Activated B cell treated with CpG ODN at 0.5 μM for 24 hours (primary cell): ENCODE measurements around the gene ADIPOQ. TPM values are rescaled to one million over a fixed set of nuclear protein-coding genes. Genes with fewer than 3 reads are reported as not detected.
"Not testable (repeated sequence)": the region's sequence is repeated elsewhere in the genome, so short reads cannot be mapped to it uniquely, and the experiment has no call there.

ENCODE experiments used
- ATAC-seq: fragments of 200-7000 bp; cut with Tn5 transposase; one replicate; pipeline ENCODE4 v1.10.0; 2021; ENCODE audit warnings: low read depth, mild to moderate bottlenecking, moderate library complexity
- CTCF ChIA-PET: fragments of 350-600 bp; sonication (Branson Sonifier 250); formaldehyde crosslinking; loops from one replicate; lab custom pipeline; 2021; ENCODE audit warnings: antibody characterized with exemption; lab: Charles Lee
- POLR2A ChIA-PET: fragments of 350-600 bp; sonication (Branson Sonifier 250); formaldehyde crosslinking; loops from one replicate; lab custom pipeline; 2021; ENCODE audit warnings: antibody characterized with exemption; lab: Charles Lee
- DNase-seq: peaks from one replicate; pipeline ENCODE4 v3.0.0; 2022
- H3K27ac Mint-ChIP-seq: one replicate; pipeline ENCODE4 v1.8.0; 2020; ENCODE audit warnings: mixed read lengths
- H3K27me3 Mint-ChIP-seq: one replicate; pipeline ENCODE4 v1.8.0; 2021; ENCODE audit warnings: mixed read lengths
- H3K36me3 Mint-ChIP-seq: one replicate; pipeline ENCODE4 v1.8.0; 2021; ENCODE audit warnings: low read depth, mixed read lengths
- H3K4me1 Mint-ChIP-seq: one replicate; pipeline ENCODE4 v1.8.0; 2021; ENCODE audit warnings: mixed read lengths
- H3K4me3 Mint-ChIP-seq: one replicate; pipeline ENCODE4 v1.8.0; 2020; ENCODE audit warnings: mild to moderate bottlenecking, mixed read lengths
- H3K9me3 Mint-ChIP-seq: one replicate; pipeline ENCODE4 v1.8.0; 2020; ENCODE audit warnings: mixed read lengths
- intact Hi-C: fragments of 100-400 bp; cut with micrococcal nuclease; formaldehyde crosslinking; loops from one replicate; pipeline ENCODE4 v1.15.1; 2024
- total RNA-seq: library from RNA; stranded (reverse); gene quantifications from 2 replicates; pipeline ENCODE4 v1.2.3, GENCODE V29; 2022
- TF ChIP-seq, protein P1 (sequence below): fragments of 200-600 bp; IDR thresholded peaks from one replicate; pipeline ENCODE4 v1.8.0; 2022; ENCODE audit warnings: antibody characterized with exemption, mild to moderate bottlenecking

The ADIPOQ gene
- total RNA-seq, 1 donor from 2014 or later = not detected

DNA sequence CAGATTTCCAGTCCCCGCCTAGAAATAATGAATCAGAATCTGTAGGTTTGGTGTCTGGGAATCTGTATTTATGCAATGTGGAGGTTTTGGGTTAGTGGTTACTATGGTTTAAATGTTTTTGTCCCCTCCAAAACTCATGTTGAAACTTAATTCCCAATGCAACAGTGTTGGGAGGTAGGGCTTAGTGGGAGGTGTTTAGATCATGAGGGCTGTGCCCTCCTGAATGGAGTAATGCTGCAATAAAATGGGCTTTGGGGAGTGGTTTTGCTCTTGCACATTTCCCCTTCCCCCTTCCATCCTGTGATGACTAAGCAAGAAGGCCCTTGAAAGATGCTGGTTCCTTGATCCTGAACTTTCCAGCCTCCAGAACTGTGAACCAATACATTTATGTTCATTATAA is 27.1 kb upstream of the ADIPOQ start:
- no peaks in the 10 kb centered on the region for H3K36me3 Mint-ChIP-seq
- H3K9me3 Mint-ChIP-seq = no peaks in the 10 kb centered on the region
- TF ChIP-seq, protein P1, sequence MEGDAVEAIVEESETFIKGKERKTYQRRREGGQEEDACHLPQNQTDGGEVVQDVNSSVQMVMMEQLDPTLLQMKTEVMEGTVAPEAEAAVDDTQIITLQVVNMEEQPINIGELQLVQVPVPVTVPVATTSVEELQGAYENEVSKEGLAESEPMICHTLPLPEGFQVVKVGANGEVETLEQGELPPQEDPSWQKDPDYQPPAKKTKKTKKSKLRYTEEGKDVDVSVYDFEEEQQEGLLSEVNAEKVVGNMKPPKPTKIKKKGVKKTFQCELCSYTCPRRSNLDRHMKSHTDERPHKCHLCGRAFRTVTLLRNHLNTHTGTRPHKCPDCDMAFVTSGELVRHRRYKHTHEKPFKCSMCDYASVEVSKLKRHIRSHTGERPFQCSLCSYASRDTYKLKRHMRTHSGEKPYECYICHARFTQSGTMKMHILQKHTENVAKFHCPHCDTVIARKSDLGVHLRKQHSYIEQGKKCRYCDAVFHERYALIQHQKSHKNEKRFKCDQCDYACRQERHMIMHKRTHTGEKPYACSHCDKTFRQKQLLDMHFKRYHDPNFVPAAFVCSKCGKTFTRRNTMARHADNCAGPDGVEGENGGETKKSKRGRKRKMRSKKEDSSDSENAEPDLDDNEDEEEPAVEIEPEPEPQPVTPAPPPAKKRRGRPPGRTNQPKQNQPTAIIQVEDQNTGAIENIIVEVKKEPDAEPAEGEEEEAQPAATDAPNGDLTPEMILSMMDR = no peak
- H3K27me3 Mint-ChIP-seq = no peaks in the 10 kb centered on the region
- H3K4me3 Mint-ChIP-seq = no peak overlapping the region
- ChIA-PET CTCF (no interaction called here), POLR2A (no interaction called here)
- ATAC-seq (no peak), DNase-seq (no peak)
- no peak overlapping the region for H3K27ac Mint-ChIP-seq
- intact Hi-C loops = no loop called here
- H3K4me1 Mint-ChIP-seq = no peaks in the 10 kb centered on the region

DNA sequence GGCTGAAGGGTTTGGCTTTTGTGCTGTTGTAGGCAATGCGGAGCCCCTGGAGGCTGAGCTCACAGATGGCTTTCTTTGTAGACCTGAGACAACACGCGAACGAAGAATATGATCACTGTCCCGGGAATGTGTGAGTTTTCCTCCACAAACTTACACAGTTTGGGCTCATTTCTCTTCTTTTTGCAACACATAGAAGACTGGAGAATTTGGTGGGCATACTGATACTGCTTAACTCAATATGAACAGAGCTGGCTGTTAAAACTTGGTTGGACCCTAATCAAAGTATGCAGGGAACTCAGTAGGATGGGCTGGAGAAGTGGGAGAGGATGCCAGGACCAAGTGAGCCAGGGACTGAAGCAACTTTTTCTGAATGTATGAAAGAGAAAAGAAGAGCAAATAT is 24.0 kb upstream of the ADIPOQ start:
- CTCF ChIA-PET = interaction anchor here (0.7 to 11.1 kb wide), 3 partner anchors 9 to 203 kb away, joined by 3 to 187 read pairs (median 4); partner anchors contain the start of gene AHSG
- Mint-ChIP-seq H3K4me1 (no peaks in the 10 kb centered on the region), H3K4me3 (no peak overlapping the region), H3K36me3 (no peaks in the 10 kb centered on the region), H3K27ac (no peak overlapping the region), H3K9me3 (no peaks in the 10 kb centered on the region), H3K27me3 (no peaks in the 10 kb centered on the region)
- POLR2A ChIA-PET = no interaction called here
- ATAC-seq (no peak), DNase-seq (no peak)
- intact Hi-C loops = no loop called here
- TF ChIP-seq, protein P1 = no peak

DNA sequence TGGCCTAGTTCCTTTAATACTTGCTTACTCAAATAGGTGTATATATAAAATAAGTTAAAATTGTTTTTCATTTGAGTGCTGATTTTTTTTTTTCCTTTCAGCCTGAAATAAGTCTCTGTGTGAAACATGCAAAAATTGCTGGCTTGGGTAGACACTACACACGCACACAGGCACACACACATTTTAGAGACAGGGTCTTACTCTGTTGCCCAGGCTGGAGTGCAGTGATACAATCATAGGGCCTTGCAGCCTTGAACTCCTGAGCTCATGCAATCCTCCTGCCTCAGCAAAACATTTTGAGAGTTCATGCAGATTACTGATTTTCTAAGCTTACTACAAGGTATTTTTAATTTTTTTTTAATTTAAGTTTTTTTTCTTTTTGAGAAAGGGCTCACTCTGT is 23.6 kb upstream of the ADIPOQ start:
- ChIA-PET POLR2A (no interaction called here), CTCF (interaction anchor here (0.6 to 11.1 kb wide), 4 partner anchors 8 to 295 kb away, joined by 3 to 187 read pairs (median 4); partner anchors contain the start of gene AHSG)
- intact Hi-C loops = no loop called here
- Mint-ChIP-seq H3K27ac (no peak overlapping the region), H3K27me3 (no peaks in the 10 kb centered on the region), H3K4me1 (no peaks in the 10 kb centered on the region), H3K9me3 (no peaks in the 10 kb centered on the region), H3K36me3 (no peaks in the 10 kb centered on the region), H3K4me3 (no peak overlapping the region)
- DNase-seq (no peak), ATAC-seq (no peak)
- TF ChIP-seq, protein P1 = no peak

DNA sequence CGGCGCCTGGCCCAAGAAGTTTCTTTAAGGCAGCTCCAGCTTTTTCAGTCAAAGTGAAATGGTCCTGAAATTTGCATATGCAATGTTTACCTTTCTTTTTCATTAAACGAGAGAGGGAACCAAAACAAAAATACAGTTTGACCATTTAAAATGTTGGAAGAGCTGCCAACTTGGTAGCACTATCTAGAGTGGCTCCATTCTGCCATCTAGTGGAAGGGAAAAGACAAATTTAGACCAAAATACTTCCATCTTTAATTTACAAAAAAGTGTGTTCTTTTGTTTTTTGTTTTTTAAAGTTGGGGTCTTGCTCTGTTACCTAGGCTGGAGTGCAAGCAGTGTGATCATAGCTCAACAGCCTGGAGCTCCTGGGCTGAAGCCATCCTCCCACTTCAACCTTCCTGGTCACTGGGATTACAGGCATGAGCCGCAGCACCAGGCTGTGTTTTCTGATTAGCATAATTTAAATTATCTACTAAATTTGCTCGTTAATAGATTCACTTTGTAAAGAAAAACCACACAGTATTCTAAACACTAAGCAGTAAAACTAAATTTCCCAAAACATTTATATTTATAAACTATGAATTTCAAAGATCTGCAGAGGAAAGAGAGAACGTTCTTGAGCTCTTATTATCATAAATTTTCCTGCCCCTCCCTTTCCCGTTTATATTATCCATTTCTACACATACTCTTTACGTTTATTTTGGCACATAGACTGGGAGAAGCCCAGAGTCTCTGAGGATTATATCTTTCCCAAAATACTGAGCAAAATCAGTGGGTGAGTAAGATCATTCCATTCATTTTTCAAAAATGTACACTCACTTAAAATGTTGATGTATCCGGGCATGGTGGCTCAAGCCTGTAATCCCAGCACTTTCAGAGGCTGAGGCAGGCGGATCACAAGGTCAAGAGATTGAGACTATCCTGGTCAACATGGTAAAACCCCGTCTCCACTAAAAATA is 20.8 kb upstream of the ADIPOQ start:
- CTCF ChIA-PET = interaction anchor here (0.6 to 11.1 kb wide), 13 partner anchors 13 to 840 kb away, joined by 3 to 187 read pairs (median 4); partner anchors contain the start of gene AHSG
- no peaks in the 10 kb centered on the region for H3K9me3 Mint-ChIP-seq
- no peak overlapping the region for H3K4me3 Mint-ChIP-seq
- H3K27me3 Mint-ChIP-seq = peaks cover 16% of the 10 kb centered on the region
- no peak overlapping the region for H3K27ac Mint-ChIP-seq
- no peak for ATAC-seq
- POLR2A ChIA-PET = interaction anchor here (0.6 to 1.7 kb wide), 4 partner anchors 12 to 241 kb away, joined by 3 to 6 read pairs (median 4); partner anchors contain the start of gene EIF4A2
- TF ChIP-seq, protein P1 = peak; percentile 57
- no peaks in the 10 kb centered on the region for H3K36me3 Mint-ChIP-seq
- no peak for DNase-seq
- H3K4me1 Mint-ChIP-seq = peaks cover 20% of the 10 kb centered on the region
- intact Hi-C loops = loop anchor here (1.0 to 10.0 kb wide), 4 partner anchors 99 to 838 kb away; no protein-coding TSS in a partner anchor

DNA sequence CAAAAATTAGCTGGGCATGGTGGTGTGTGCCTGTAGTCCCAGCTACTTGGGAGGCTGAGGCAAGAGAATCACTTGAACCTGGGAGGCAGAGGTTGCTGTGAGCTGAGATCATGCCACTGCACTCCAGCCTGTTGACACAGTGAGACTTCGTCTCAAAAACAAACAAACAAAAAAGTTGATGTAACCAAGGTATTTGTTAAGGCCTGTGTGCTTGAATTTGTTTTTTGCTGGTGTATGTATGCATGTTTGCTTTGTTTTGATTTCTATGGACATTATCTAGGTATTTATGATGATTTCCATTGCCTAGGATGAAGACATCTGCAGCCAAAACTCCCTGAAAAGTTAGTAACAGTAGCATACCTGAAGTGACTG is 20.1 kb upstream of the ADIPOQ start:
- H3K27ac Mint-ChIP-seq, H3K36me3 Mint-ChIP-seq, H3K9me3 Mint-ChIP-seq, ATAC-seq, POLR2A ChIA-PET, H3K4me3 Mint-ChIP-seq, DNase-seq: not testable (repeated sequence)
- peaks cover 20% of the 10 kb centered on the region for H3K4me1 Mint-ChIP-seq
- CTCF ChIA-PET = interaction anchor here (1.1 to 11.1 kb wide), 6 partner anchors 37 to 841 kb away, joined by 3 to 187 read pairs (median 6); partner anchors contain the start of gene AHSG
- intact Hi-C loops = loop anchor here (10.0 kb wide), 1 partner anchor 568 kb away; no protein-coding TSS in a partner anchor
- peaks cover 16% of the 10 kb centered on the region for H3K27me3 Mint-ChIP-seq
